A549 (cell line): Measurements from ENCODE around the gene HS3ST4. TPM values are rescaled to one million over a fixed set of nuclear protein-coding genes. Genes with fewer than 3 reads are reported as not detected.

Experiments used
- ATAC-seq, 2 experiments: fragments of 200-7000 bp in 1 of 2; fragments of >200 bp in 1 of 2; cut with Nextera tagmentation in 1 of 2; cut with Tn5 transposase in 1 of 2; 3 replicates each; pipeline versions ENCODE4 v1.8.0 to v1.9.1; 2018 to 2020; ENCODE audit warnings: mild to moderate bottlenecking in 1 of 2, moderate library complexity in 1 of 2
- CTCF ChIA-PET: fragments of 300-600 bp; sonication (Branson Sonifier 250); formaldehyde crosslinking; extraction: SDS; loops from one replicate; lab custom pipeline; 2021; ENCODE audit warnings: antibody characterized with exemption, inconsistent platforms; lab: Yijun Ruan, JAX
- POLR2A ChIA-PET: fragments of 350-600 bp; formaldehyde crosslinking; extraction: SDS; loops from one replicate; lab custom pipeline; 2021; ENCODE audit warnings: antibody characterized with exemption, inconsistent platforms; lab: Yijun Ruan, JAX
- DNase-seq, 2 experiments: peaks; one replicate each; pipeline versions ENCODE4 v3.0.0 to v3.0.0-alpha.2; 2011 to 2016; ENCODE audit warnings: low read depth in 1 of 2, low spot score in 1 of 2
- FAIRE-seq: peaks from 2 replicates; lab custom pipeline; 2011; peaks lifted over from hg19 to GRCh38; lab: Jason Lieb, UNC
- H3K27ac ChIP-seq, 2 experiments: fragments of >200 bp; sonication (Bioruptor Twin); formaldehyde crosslinking; 3 replicates each; pipeline ENCODE4 v1.5.1; 2016 to 2017
- H3K4me1 ChIP-seq: fragments of >200 bp; sonication (Bioruptor Twin); formaldehyde crosslinking; 3 replicates; pipeline ENCODE4 v1.6.1; 2016
- H3K4me2 ChIP-seq: fragments of >200 bp; sonication (Bioruptor Twin); formaldehyde crosslinking; 3 replicates; pipeline ENCODE4 v1.6.1; 2016
- H3K4me3 ChIP-seq: fragments of >200 bp; sonication (Bioruptor Twin); formaldehyde crosslinking; 3 replicates; pipeline ENCODE4 v1.5.1; 2016
- H3K9me3 ChIP-seq: fragments of >200 bp; sonication (Bioruptor Twin); formaldehyde crosslinking; 3 replicates; pipeline ENCODE4 v1.6.1; 2016
- BHLHE40 ChIP-seq: IDR thresholded peaks from 2 replicates; pipeline ENCODE4 v1.6.1; 2012; ENCODE audit warnings: low read depth, low read length, inconsistent platforms
- CBX2 ChIP-seq: fragments of 200-600 bp; sonication (generic); IDR thresholded peaks from 2 replicates; pipeline ENCODE4 v1.6.1; 2016; ENCODE audit warnings: low read depth, mild to moderate bottlenecking, borderline replicate concordance
- CBX8 ChIP-seq: fragments of 200-600 bp; sonication (generic); IDR thresholded peaks from 2 replicates; pipeline ENCODE4 v1.6.1; 2016
- CHD2 ChIP-seq: fragments of 150-350 bp; IDR thresholded peaks from 2 replicates; pipeline ENCODE4 v1.6.1; 2014; ENCODE audit warnings: low read length; ENCODE audit not compliant: partially characterized antibody
- CHD4 ChIP-seq: fragments of 200-600 bp; sonication (generic); IDR thresholded peaks from 2 replicates; pipeline ENCODE4 v1.6.1; 2016; ENCODE audit warnings: antibody characterized with exemption, mild to moderate bottlenecking, borderline replicate concordance
- EHF ChIP-seq: fragments of 250-450 bp; sonication (Bioruptor Pico); IDR thresholded peaks from 2 replicates; pipeline ENCODE4 v1.5.0; 2020; ENCODE audit warnings: mild to moderate bottlenecking
- EHMT2 ChIP-seq: fragments of 200-600 bp; sonication (generic); IDR thresholded peaks from 2 replicates; pipeline ENCODE4 v1.6.1; 2016; ENCODE audit warnings: antibody characterized with exemption, low read depth, mild to moderate bottlenecking, moderate library complexity
- ESRRA ChIP-seq: fragments of 150-350 bp; IDR thresholded peaks from 2 replicates; pipeline ENCODE4 v1.6.1; 2014; ENCODE audit warnings: mild to moderate bottlenecking, low read length, borderline replicate concordance
- FOSL2 ChIP-seq, 2 experiments: fragments of 450-650 bp in 1 of 2; fragments of >200 bp in 1 of 2; sonication (Bioruptor Twin) in 1 of 2; formaldehyde crosslinking; IDR thresholded peaks; 2 replicates each; pipeline versions ENCODE4 v1.5.0 to v1.6.1; 2016 to 2020; ENCODE audit warnings: mild to moderate bottlenecking in 1 of 2, moderate library complexity in 1 of 2
- HDAC2 ChIP-seq: fragments of 200-600 bp; sonication (generic); IDR thresholded peaks from 2 replicates; pipeline ENCODE4 v1.6.1; 2016
- HMGXB4 ChIP-seq: fragments of 250-450 bp; sonication (Bioruptor Pico); IDR thresholded peaks from 2 replicates; pipeline ENCODE4 v1.5.0; 2021; ENCODE audit warnings: mild to moderate bottlenecking, moderate library complexity, borderline replicate concordance
- HOXA7 ChIP-seq: fragments of 250-450 bp; sonication (Bioruptor Pico); IDR thresholded peaks from 2 replicates; pipeline ENCODE4 v1.5.0; 2020; ENCODE audit warnings: mild to moderate bottlenecking, moderate library complexity
- HOXB5 ChIP-seq: fragments of 250-450 bp; sonication (Bioruptor Pico); IDR thresholded peaks from 2 replicates; pipeline ENCODE4 v1.5.0; 2020; ENCODE audit warnings: mild to moderate bottlenecking, moderate library complexity
- MAFK ChIP-seq: fragments of 450-650 bp; IDR thresholded peaks from 2 replicates; pipeline ENCODE4 v1.6.1; 2014; ENCODE audit not compliant: partially characterized antibody
- NR3C1 ChIP-seq: fragments of >200 bp; sonication (Bioruptor Twin); formaldehyde crosslinking; IDR thresholded peaks from 3 replicates; pipeline ENCODE4 v1.6.1; 2017
- PHF8 ChIP-seq: fragments of 200-600 bp; sonication (generic); IDR thresholded peaks from 2 replicates; pipeline ENCODE4 v1.6.1; 2016; ENCODE audit warnings: low read depth, mild to moderate bottlenecking, antibody characterized with exemption, moderate library complexity, borderline replicate concordance
- RARB ChIP-seq: fragments of 250-450 bp; sonication (Bioruptor Pico); IDR thresholded peaks from 2 replicates; pipeline ENCODE4 v1.8.0; 2021; ENCODE audit warnings: mild to moderate bottlenecking, moderate library complexity
- RCOR1 ChIP-seq: fragments of 150-350 bp; IDR thresholded peaks from 2 replicates; pipeline ENCODE4 v1.6.1; 2014; ENCODE audit warnings: antibody characterized with exemption, low read length, low read depth
- RFX5 ChIP-seq: fragments of 450-650 bp; IDR thresholded peaks from 2 replicates; pipeline ENCODE4 v1.7.1; 2014; ENCODE audit warnings: antibody characterized with exemption, mild to moderate bottlenecking, moderate library complexity
- RNF2 ChIP-seq: fragments of 200-600 bp; sonication (generic); IDR thresholded peaks from 2 replicates; pipeline ENCODE4 v1.6.1; 2016; ENCODE audit warnings: low read depth, mild to moderate bottlenecking, antibody characterized with exemption, moderate library complexity, borderline replicate concordance
- ZSCAN20 ChIP-seq: fragments of 250-450 bp; sonication (Bioruptor Pico); IDR thresholded peaks from 2 replicates; pipeline ENCODE4 v1.8.0; 2022; ENCODE audit warnings: mild to moderate bottlenecking, moderate library complexity
- WGBS: methylation state at CpG from one replicate; pipeline ENCODE4 v1.1.6; 2017; ENCODE audit errors: missing lambda C conversion rate; 5-methylcytosine and 5-hydroxymethylcytosine counted together
- polyA plus RNA-seq, 4 experiments: library from polyadenylated mRNA; depleted of rRNA in 3 of 4; stranded (reverse); fragments of >200 nt; fragmentation: RNase III in 1 of 4; extraction: RNeasy Plus Mini Kit Qiagen cat#74134 plus additional on column Dnase treatment in 1 of 4; gene quantifications; 2 replicates in 3 of 4; 3 replicates in 1 of 4; pipeline ENCODE4 v1.2.3, GENCODE V29; 2011 to 2017
- TF ChIP-seq, protein P1 (sequence below): fragments of 150-350 bp; IDR thresholded peaks from 2 replicates; pipeline ENCODE4 v1.6.1; 2014; ENCODE audit warnings: low read depth, mild to moderate bottlenecking, low read length
- TF ChIP-seq, protein P2 (sequence below): fragments of >200 bp; sonication (Bioruptor Twin); formaldehyde crosslinking; IDR thresholded peaks from 3 replicates; pipeline ENCODE4 v1.5.1; 2016
- TF ChIP-seq, protein P3 (sequence below): IDR thresholded peaks from 2 replicates; pipeline ENCODE4 v1.6.1; 2012; ENCODE audit warnings: low read depth, borderline replicate concordance

HS3ST4 gene
- polyA plus RNA-seq, 2 of the 4 experiments (the other 2 are of a cell fraction): not detected

DNA sequence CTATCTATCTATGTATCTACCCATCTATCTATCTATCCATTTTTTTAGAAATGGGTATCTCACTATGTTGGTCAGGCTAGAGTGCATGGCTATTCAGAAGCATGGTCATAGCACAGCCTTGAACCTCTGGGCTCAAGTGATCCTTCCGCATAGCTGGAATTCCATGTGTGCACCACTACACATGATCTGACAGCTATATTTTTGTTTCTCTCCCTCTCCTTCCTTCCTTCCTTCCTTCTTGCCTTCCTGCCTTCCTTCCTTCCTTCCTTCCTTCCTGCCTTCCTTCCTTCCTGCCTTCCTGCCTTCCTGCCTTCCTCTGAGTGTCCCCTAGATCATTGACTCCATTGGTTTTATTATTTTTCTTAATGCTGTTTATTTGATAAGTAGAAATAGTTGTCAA, 108.1 kb downstream of the HS3ST4 start:
- H3K9me3 ChIP-seq: no peaks in the 10 kb centered on the region
- no peak overlapping the region for H3K27ac ChIP-seq
- no peaks in the 10 kb centered on the region for H3K4me1 ChIP-seq
- no peak for DNase-seq
- TF ChIP-seq CHD2 (no peak), HOXA7 (CRISPR knock-in tag) (no peak), HMGXB4 (CRISPR knock-in tag) (no peak), BHLHE40 (no peak), EHMT2 (no peak), ESRRA (no peak), CBX8 (no peak), RNF2 (no peak), HDAC2 (no peak), CHD4 (no peak), HOXB5 (no peak), RCOR1 (no peak), RARB (CRISPR knock-in tag) (no peak), ZSCAN20 (CRISPR knock-in tag) (no peak), NR3C1 (no peak)
- TF ChIP-seq, protein P1, sequence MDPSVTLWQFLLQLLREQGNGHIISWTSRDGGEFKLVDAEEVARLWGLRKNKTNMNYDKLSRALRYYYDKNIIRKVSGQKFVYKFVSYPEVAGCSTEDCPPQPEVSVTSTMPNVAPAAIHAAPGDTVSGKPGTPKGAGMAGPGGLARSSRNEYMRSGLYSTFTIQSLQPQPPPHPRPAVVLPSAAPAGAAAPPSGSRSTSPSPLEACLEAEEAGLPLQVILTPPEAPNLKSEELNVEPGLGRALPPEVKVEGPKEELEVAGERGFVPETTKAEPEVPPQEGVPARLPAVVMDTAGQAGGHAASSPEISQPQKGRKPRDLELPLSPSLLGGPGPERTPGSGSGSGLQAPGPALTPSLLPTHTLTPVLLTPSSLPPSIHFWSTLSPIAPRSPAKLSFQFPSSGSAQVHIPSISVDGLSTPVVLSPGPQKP: no peak
- 93% methylated on average over 1 of the region's 1 CpG for WGBS
- H3K4me2 ChIP-seq: no peak overlapping the region
- no peak for ATAC-seq
- no peak overlapping the region for H3K4me3 ChIP-seq
- ChIA-PET CTCF (no interaction called here), POLR2A (no interaction called here)
- FAIRE-seq: no peak

- ATAC-seq: no peak
- no peak for FAIRE-seq
- POLR2A ChIA-PET: no interaction called here
- WGBS: under 1% methylated on average over 5 of the region's 5 CpGs
- TF ChIP-seq CBX8 (no peak), EHF (CRISPR knock-in tag) (no peak), CBX2 (no peak), RFX5 (no peak), CHD2 (no peak), PHF8 (no peak), MAFK (no peak), FOSL2 (IDR thresholded peaks at IDR 0.05) (no peak), FOSL2 (CRISPR knock-in tag; IDR thresholded peaks at IDR 0.05) (no peak)
- TF ChIP-seq, protein P2, sequence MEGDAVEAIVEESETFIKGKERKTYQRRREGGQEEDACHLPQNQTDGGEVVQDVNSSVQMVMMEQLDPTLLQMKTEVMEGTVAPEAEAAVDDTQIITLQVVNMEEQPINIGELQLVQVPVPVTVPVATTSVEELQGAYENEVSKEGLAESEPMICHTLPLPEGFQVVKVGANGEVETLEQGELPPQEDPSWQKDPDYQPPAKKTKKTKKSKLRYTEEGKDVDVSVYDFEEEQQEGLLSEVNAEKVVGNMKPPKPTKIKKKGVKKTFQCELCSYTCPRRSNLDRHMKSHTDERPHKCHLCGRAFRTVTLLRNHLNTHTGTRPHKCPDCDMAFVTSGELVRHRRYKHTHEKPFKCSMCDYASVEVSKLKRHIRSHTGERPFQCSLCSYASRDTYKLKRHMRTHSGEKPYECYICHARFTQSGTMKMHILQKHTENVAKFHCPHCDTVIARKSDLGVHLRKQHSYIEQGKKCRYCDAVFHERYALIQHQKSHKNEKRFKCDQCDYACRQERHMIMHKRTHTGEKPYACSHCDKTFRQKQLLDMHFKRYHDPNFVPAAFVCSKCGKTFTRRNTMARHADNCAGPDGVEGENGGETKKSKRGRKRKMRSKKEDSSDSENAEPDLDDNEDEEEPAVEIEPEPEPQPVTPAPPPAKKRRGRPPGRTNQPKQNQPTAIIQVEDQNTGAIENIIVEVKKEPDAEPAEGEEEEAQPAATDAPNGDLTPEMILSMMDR: no peak
- TF ChIP-seq, protein P3, sequence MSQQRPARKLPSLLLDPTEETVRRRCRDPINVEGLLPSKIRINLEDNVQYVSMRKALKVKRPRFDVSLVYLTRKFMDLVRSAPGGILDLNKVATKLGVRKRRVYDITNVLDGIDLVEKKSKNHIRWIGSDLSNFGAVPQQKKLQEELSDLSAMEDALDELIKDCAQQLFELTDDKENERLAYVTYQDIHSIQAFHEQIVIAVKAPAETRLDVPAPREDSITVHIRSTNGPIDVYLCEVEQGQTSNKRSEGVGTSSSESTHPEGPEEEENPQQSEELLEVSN: no peak
- DNase-seq: no peak
- Histone ChIP-seq H3K9me3 (no peaks in the 10 kb centered on the region), H3K27ac (no peak overlapping the region), H3K4me3 (no peak overlapping the region), H3K4me2 (no peak overlapping the region), H3K4me1 (no peaks in the 10 kb centered on the region)
- CTCF ChIA-PET: no interaction called here
These were observed 120.5 kb downstream of the HS3ST4 start for GRCh38 chr16:25812215-25812614.
